Lung (tissue), 12 donors: ENCODE results near the gene LRPPRC. TPM values are rescaled to one million over a fixed set of nuclear protein-coding genes. Genes with fewer than 3 reads are reported as not detected.
"Not testable (repeated sequence)": the region's sequence is repeated elsewhere in the genome, so short reads cannot be mapped to it uniquely, and the experiment has no call there.

Experiments used
- ATAC-seq: fragments of 200-7000 bp; cut with Tn5 transposase; one replicate; pipeline ENCODE4 v1.9.1; 2020; ENCODE audit warnings: moderate number of reproducible peaks; ENCODE audit not compliant: insufficient read depth, low FRiP score
- DNase-seq, 3 donors: peaks; one replicate each; pipeline ENCODE4 v3.0.0-alpha.2; 2013 to 2017
- H3K27ac ChIP-seq, 2 donors: one replicate each; pipeline ENCODE4 v1.5.1; 2013; ENCODE audit warnings: mild to moderate bottlenecking in 2 of 2, moderate library complexity in 2 of 2, control low read depth in 1 of 2, inconsistent platforms in 1 of 2, low read depth in 1 of 2, low read length in 1 of 2
- H3K27me3 ChIP-seq, 3 donors: one replicate each; pipeline ENCODE4 v1.5.1; 2013; ENCODE audit warnings: low read length in 2 of 3; ENCODE audit not compliant: control insufficient read depth in 3 of 3, insufficient read depth in 3 of 3
- H3K36me3 ChIP-seq, 4 donors: one replicate each; pipeline ENCODE4 v1.5.1; 2013; ENCODE audit warnings: low read length in 4 of 4, mild to moderate bottlenecking in 1 of 4, moderate library complexity in 1 of 4; ENCODE audit not compliant: control insufficient read depth in 4 of 4, insufficient read depth in 4 of 4
- H3K4me1 ChIP-seq, 5 donors: one replicate each; pipeline ENCODE4 v1.5.1; 2013; ENCODE audit warnings: low read length in 5 of 5, mild to moderate bottlenecking in 2 of 5, moderate library complexity in 1 of 5; ENCODE audit not compliant: control insufficient read depth in 5 of 5, insufficient read depth in 5 of 5
- H3K4me3 ChIP-seq: one replicate; pipeline ENCODE4 v1.5.1; 2013; ENCODE audit warnings: mild to moderate bottlenecking, control low read depth, moderate library complexity
- H3K9ac ChIP-seq, 2 donors: one replicate each; pipeline ENCODE4 v1.5.1; 2013; ENCODE audit warnings: low read length in 2 of 2, control low read depth in 1 of 2; ENCODE audit not compliant: insufficient read depth in 1 of 2
- H3K9me3 ChIP-seq, 4 donors: one replicate each; pipeline ENCODE4 v1.5.1; 2013; ENCODE audit warnings: low read length in 3 of 4, mild to moderate bottlenecking in 1 of 4, moderate library complexity in 1 of 4; ENCODE audit not compliant: control insufficient read depth in 4 of 4, insufficient read depth in 3 of 4
- WGBS, 2 donors: extraction: QIAGEN DNeasy Blood & Tissue Kit; methylation state at CpG; one replicate each; pipeline ENCODE4 v1.1.7; 2013; 5-methylcytosine and 5-hydroxymethylcytosine counted together
- polyA plus RNA-seq, 2 donors: library from polyadenylated mRNA; stranded (reverse); fragments of 200-250 nt; gene quantifications; one replicate each; pipeline ENCODE4 v1.2.1, GENCODE V29; 2013
- total RNA-seq, 2 donors: library from RNA; depleted of rRNA in 1 of 2; stranded (reverse); fragments of >200 nt in 1 of 2; gene quantifications; one replicate each; pipeline ENCODE4 v1.2.1, GENCODE V29; 2014 to 2021
- TF ChIP-seq, protein P1 (sequence below): IDR thresholded peaks from 2 replicates; pipeline ENCODE4 v1.5.1; 2012; ENCODE audit warnings: mild to moderate bottlenecking; ENCODE audit errors: control extremely low read depth, extremely low read depth
- donor health status: control.
- donor health status: control.
- donor health status: Bipolar disorder and iron deficiency.
- donor health status: healthy.
- donor health status: DM: yes; HTN: yes; CAD: no.

LRPPRC gene
- total and polyA plus RNA-seq, 4 donors, result 29.5 to 96.6 (median 48.6) TPM

DNA sequence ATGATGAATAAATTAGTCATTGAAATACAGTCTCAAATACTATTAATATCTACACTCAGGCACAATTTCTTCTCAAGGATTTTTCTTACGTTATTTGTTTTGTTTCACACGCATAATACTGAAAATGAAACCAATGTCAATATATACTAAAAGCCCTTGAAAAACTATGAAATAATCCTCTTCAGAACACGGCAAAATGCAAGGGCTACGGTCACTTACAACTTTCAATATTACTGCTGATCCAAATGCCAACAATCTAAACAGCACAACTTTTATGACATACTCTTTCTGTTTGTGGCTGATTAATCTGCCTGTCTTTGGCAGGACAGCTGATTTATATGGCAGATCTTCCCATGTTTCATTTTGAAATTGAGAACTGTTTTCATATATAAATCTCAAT, 68.3 kb downstream of the LRPPRC start:
- TF ChIP-seq, protein P1, sequence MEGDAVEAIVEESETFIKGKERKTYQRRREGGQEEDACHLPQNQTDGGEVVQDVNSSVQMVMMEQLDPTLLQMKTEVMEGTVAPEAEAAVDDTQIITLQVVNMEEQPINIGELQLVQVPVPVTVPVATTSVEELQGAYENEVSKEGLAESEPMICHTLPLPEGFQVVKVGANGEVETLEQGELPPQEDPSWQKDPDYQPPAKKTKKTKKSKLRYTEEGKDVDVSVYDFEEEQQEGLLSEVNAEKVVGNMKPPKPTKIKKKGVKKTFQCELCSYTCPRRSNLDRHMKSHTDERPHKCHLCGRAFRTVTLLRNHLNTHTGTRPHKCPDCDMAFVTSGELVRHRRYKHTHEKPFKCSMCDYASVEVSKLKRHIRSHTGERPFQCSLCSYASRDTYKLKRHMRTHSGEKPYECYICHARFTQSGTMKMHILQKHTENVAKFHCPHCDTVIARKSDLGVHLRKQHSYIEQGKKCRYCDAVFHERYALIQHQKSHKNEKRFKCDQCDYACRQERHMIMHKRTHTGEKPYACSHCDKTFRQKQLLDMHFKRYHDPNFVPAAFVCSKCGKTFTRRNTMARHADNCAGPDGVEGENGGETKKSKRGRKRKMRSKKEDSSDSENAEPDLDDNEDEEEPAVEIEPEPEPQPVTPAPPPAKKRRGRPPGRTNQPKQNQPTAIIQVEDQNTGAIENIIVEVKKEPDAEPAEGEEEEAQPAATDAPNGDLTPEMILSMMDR, result no peak
- H3K27me3 ChIP-seq, result no peaks in the 10 kb centered on the region
- H3K9me3 ChIP-seq, result no peaks in the 10 kb centered on the region
- H3K36me3 ChIP-seq, result peaks cover 9 to 20% (median 15%) of the 10 kb centered on the region in 4 donors
- DNase-seq, result no peak
- 68 to 88% methylated on average over 4 of the region's 4 CpGs for WGBS, 2 donors
- no peak overlapping the region for H3K9ac ChIP-seq
- no peak overlapping the region for H3K27ac ChIP-seq
- H3K4me1 ChIP-seq, result peaks cover 0 to 1% (median 0%) of the 10 kb centered on the region in 5 donors
- ATAC-seq, result no peak
- no peak overlapping the region for H3K4me3 ChIP-seq

GRCh38 chr2:43925431-43925830, 70.4 kb downstream of the LRPPRC start:
- Histone ChIP-seq H3K36me3 (peaks cover 9 to 14% (median 11%) of the 10 kb centered on the region in 4 donors), H3K4me3 (no peak overlapping the region), H3K9ac (no peak overlapping the region), H3K27ac (no peak overlapping the region), H3K4me1 (peaks cover 0 to 1% (median 0%) of the 10 kb centered on the region in 5 donors), H3K27me3 (no peaks in the 10 kb centered on the region), H3K9me3 (no peaks in the 10 kb centered on the region)
- DNase-seq, result no peak
- ATAC-seq, result no peak
- TF ChIP-seq, protein P1, result no peak
- 94 to 97% methylated on average over 4 of the region's 4 CpGs for WGBS, 2 donors

GRCh38 chr2:43924463-43924862, 71.3 kb downstream of the LRPPRC start:
- ATAC-seq (no peak), DNase-seq (no peak)
- TF ChIP-seq, protein P1, result no peak
- H3K27me3 ChIP-seq, result no peaks in the 10 kb centered on the region
- H3K36me3 ChIP-seq, result peaks cover 9 to 14% (median 10%) of the 10 kb centered on the region in 4 donors
- H3K27ac ChIP-seq, result no peak overlapping the region
- peaks cover 0 to 1% (median 0%) of the 10 kb centered on the region in 5 donors for H3K4me1 ChIP-seq
- 97 to 99% methylated on average over 2 of the region's 2 CpGs for WGBS, 2 donors
- H3K4me3 ChIP-seq, result no peak overlapping the region
- H3K9ac ChIP-seq, result no peak overlapping the region
- H3K9me3 ChIP-seq, result no peaks in the 10 kb centered on the region

DNA sequence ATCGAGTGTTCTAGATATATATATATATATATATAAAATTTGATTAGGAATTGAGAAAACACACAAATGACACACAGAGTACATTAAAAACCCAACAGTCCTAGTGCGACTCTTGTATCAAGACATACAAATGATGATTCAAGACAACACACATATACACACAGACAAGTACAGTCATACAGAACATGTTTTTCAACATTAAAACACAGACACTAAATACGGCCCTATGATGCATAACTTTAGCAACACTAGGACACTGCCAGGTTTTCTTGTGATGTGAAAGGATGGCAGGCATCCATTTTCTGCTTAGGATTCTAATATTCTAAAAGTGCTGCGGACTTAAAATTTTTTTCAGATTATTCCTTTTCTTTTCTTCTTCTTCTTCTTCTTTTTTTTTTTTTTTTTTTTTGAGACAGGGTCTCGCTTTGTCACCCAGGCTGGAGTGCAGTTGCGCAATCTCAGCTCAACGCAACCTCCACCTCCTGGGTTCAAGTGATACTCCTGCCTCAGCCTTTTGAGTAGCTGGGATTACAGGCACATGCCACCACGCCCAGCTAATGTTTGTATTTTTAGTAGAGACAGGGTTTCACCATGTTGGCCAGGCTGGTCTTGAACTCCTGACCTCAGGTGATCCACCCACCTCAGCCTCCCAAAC, 84.5 kb downstream of the LRPPRC start:
- not testable (repeated sequence) for DNase-seq, H3K9me3 ChIP-seq, H3K27ac ChIP-seq, H3K27me3 ChIP-seq, ATAC-seq, H3K9ac ChIP-seq, H3K4me3 ChIP-seq, H3K4me1 ChIP-seq
- peaks cover 8 to 14% (median 10%) of the 10 kb centered on the region in 4 donors for H3K36me3 ChIP-seq
- 82 to 83% methylated on average over 8 of the region's 8 CpGs for WGBS, 2 donors
